SK-MEL-5 (cell line): ENCODE results near the gene IGSF3. TPM values are rescaled to one million over a fixed set of nuclear protein-coding genes. Genes with fewer than 3 reads are reported as not detected.
"Not testable (repeated sequence)": the region's sequence is repeated elsewhere in the genome, so short reads cannot be mapped to it uniquely, and the experiment has no call there.

Experiments
- DNase-seq: peaks from one replicate; pipeline ENCODE4 v3.0.0-alpha.2; 2016; ENCODE audit warnings: low read depth, low spot score
- in situ Hi-C: cut with HindIII; loops from 2 replicates; pipeline ENCODE4 v1.10.0; 2016; ENCODE audit warnings: low sequenced_read_pairs, high pct_unique_total_duplicates, low pct_unique_long_range_greater_than_20kb
- total RNA-seq: library from RNA; depleted of rRNA; stranded (reverse); fragments of >200 nt; shearing (Covaris generic); gene quantifications from 2 replicates; pipeline ENCODE4 v1.2.3, GENCODE V29; 2014

Gene IGSF3
- total RNA-seq, 1 experiment from 2014 or later: 33.2 TPM

GRCh38 chr1:116645802-116646672 lies 21.5 kb downstream of the IGSF3 start:
- DNase-seq, in situ Hi-C loops: not testable (repeated sequence)

GRCh38 chr1:116644993-116645392 lies 22.5 kb downstream of the IGSF3 start:
- in situ Hi-C loops, DNase-seq: not testable (repeated sequence)

GRCh38 chr1:116644096-116644495 lies 23.4 kb downstream of the IGSF3 start:
- DNase-seq, in situ Hi-C loops: not testable (repeated sequence)

- DNase-seq: peak; percentile 60
- in situ Hi-C loops: not testable (repeated sequence)
Measured at GRCh38 chr1:116643281-116643751, 24.2 kb downstream of the IGSF3 start.

- DNase-seq, in situ Hi-C loops: not testable (repeated sequence)
Measured at GRCh38 chr1:116642311-116643280, 24.9 kb downstream of the IGSF3 start.

GRCh38 chr1:116637583-116637982 lies 29.9 kb downstream of the IGSF3 start:
- peak; percentile 54 for DNase-seq

GRCh38 chr1:116636584-116636983 lies 30.9 kb downstream of the IGSF3 start:
- in situ Hi-C loops, DNase-seq: not testable (repeated sequence)

More at GRCh38 chr1:116637583-116637982, 29.9 kb downstream of the IGSF3 start:
- in situ Hi-C loops: not testable (repeated sequence)

GRCh38 chr1:116634386-116634785 lies 33.1 kb downstream of the IGSF3 start:
- in situ Hi-C loops, DNase-seq: not testable (repeated sequence)

- in situ Hi-C loops: not testable (repeated sequence)
Measured at GRCh38 chr1:116631996-116632925, 35.3 kb downstream of the IGSF3 start.

GRCh38 chr1:116631554-116631953 lies 36.0 kb downstream of the IGSF3 start:
- DNase-seq, in situ Hi-C loops: not testable (repeated sequence)

More at GRCh38 chr1:116631996-116632925, 35.3 kb downstream of the IGSF3 start:
- DNase-seq: not testable (repeated sequence)

- DNase-seq, in situ Hi-C loops: not testable (repeated sequence)
Measured at GRCh38 chr1:116630057-116630456, 37.5 kb downstream of the IGSF3 start.

- in situ Hi-C loops, DNase-seq: not testable (repeated sequence)
Measured at GRCh38 chr1:116629441-116629840, 38.1 kb downstream of the IGSF3 start.

GRCh38 chr1:116628448-116628847 lies 39.1 kb downstream of the IGSF3 start:
- DNase-seq: no peak
- in situ Hi-C loops: no loop called here

GRCh38 chr1:116627357-116627756 lies 40.2 kb downstream of the IGSF3 start:
- DNase-seq: not testable (repeated sequence)

GRCh38 chr1:116626915-116627314 lies 40.6 kb downstream of the IGSF3 start:
- DNase-seq, in situ Hi-C loops: not testable (repeated sequence)

More at GRCh38 chr1:116627357-116627756, 40.2 kb downstream of the IGSF3 start:
- in situ Hi-C loops: not testable (repeated sequence)

- in situ Hi-C loops: not testable (repeated sequence)
Measured at GRCh38 chr1:116625155-116625554, 42.4 kb downstream of the IGSF3 start.

GRCh38 chr1:116624040-116624439 lies 43.5 kb downstream of the IGSF3 start:
- in situ Hi-C loops: no loop called here

More at GRCh38 chr1:116625155-116625554, 42.4 kb downstream of the IGSF3 start:
- DNase-seq: not testable (repeated sequence)

More at GRCh38 chr1:116624040-116624439, 43.5 kb downstream of the IGSF3 start:
- no peak for DNase-seq
